Astrocyte of the spinal cord (primary cell): ENCODE results near the gene TUBB6.
A peak's percentile ranks its signal among the peaks of the same experiment; 100 is the strongest.

Experiments
- DNase-seq: peaks from one replicate; pipeline ENCODE4 v3.0.0; 2011; ENCODE audit warnings: low read depth, low spot score
- H3K4me3 ChIP-seq: 2 replicates; pipeline ENCODE4 v1.5.1; 2011; ENCODE audit warnings: low read depth, mild to moderate bottlenecking, low read length, moderate library complexity
- CTCF ChIP-seq: IDR thresholded peaks from 2 replicates; pipeline ENCODE4 v1.5.1; 2012; ENCODE audit warnings: low read depth, mild to moderate bottlenecking, low read length, inconsistent platforms
- in situ Hi-C: cut with HindIII; loops from 2 replicates; pipeline ENCODE4 v1.10.0; 2017; ENCODE audit warnings: low sequenced_read_pairs

TUBB6 gene

DNA sequence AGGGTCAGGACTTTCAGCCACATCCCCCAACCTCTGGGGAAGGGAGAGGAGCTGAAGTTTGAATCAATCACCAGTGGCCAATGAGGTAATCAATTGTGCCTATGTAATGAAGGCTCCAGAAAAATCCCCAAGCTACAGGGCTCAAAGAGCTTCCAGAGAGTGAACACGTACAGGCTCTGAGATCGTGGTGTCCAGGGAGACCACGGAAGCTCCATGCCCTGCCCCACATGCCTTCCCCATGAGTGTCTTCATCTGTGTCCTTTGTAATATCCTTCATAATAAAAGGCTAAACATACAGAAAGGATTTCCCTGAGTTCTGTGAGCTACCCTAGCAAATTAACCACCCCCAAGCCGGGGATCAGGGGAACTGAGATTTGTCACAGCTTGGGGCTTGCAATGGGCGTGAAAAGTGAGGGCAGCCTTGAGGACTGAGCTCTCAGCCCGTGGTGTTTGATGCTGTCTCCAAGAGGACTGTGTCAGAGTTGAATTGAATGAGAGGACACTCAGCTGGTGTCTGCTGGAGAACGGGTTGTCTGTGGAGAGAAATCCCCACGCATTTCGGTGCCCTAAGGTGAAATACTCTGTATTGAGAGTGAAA lies 25.5 kb upstream of the TUBB6 start:
- no peak for TF ChIP-seq CTCF
- no peak overlapping the region for H3K4me3 ChIP-seq
- DNase-seq: peak; percentile 82
- in situ Hi-C loops: no loop called here

DNA sequence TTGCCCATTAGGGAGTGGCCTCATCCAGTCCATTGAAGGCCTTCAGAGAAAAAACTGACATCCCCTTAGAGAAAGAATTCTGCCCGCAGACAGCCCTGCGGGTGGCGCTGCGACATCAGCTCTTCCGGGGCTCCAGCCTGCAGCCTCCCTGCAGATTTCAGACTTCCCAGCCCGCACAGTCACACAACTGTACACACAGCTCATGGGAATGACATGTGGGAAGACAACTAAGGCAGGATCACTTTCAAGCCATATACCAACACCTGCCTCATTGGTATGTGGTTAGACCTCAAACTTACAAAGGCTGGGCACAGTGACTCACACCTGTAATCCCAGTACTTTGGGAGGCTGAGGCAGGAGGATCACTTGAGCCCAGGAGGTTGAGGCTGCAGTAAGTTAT lies 24.8 kb upstream of the TUBB6 start:
- in situ Hi-C loops: no loop called here
- peak; percentile 38 for DNase-seq
- H3K4me3 ChIP-seq: no peak overlapping the region
- peak; percentile 43 for TF ChIP-seq CTCF

GRCh38 chr18:12283666-12284065 lies 24.4 kb upstream of the TUBB6 start:
- no peak for TF ChIP-seq CTCF
- in situ Hi-C loops: no loop called here
- H3K4me3 ChIP-seq: no peak overlapping the region
- no peak for DNase-seq

DNA sequence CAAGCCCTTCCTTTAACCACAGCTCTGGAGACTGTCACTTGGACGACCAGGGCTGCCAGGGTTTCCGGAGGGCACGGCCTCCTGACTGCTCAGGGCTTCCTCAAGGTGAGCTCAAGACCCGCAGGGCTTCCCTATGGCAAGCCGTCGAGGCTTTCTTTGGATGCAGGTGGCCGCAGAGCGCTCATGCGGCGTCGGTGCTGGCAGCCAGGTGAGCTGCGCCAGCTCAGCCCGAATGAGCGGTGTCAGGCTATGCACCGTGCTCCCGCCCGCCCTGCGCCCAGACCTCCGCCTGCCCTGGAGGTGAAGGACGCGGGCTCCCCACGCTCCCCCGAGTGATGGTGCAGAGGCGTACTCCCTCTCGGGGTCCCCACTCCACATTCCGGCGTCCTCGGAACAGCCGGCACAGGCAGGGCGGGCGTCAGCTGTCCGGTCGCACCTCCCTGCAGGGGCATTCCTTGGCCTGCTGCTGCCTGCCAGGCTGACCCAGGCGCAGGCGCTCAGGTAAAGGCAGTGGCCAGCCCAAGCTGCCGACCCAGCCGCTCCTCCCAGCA lies 20.8 kb upstream of the TUBB6 start:
- peak overlapping the region; percentile 49 for H3K4me3 ChIP-seq
- TF ChIP-seq CTCF: no peak
- in situ Hi-C loops: no loop called here

DNA sequence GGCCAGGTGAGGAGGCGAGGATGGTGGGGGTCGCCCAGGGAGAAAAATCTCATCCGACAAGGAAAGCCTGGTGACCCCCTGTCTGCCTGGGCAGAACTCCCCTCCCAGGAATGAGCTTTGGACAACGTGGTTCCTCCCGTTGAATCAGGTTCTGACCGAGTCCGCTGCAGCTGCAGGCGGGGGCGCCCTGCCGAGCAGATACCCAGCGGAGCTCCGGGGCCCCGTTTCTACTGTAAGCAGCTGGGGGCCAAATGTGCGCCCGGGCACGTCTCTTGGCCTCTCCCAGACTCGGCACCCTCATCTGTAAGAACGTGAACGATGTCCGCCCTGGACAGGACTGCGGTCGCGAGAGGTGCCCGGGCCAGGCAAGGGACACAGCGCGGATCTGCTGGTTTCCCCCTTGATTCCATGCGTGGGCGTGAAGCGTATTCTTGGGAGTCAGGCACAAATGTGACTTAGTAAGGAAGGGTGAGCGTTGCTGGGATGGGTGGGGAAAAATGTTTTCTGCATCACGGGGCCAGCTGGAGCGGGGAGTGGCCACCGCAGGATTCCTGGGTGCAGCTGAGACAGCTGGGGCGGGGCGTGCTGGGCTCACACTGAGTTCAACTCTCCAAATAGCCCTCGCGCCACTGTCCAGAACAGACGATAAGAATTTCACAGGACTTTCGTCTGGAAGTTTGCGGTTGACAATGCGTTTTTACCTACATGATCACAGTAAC lies 20.2 kb upstream of the TUBB6 start:
- in situ Hi-C loops: no loop called here
- DNase-seq: peak; percentile 90
- TF ChIP-seq CTCF: peak; percentile 16
- H3K4me3 ChIP-seq: peak overlapping the region; percentile 49

More for the DNA sequence above, 20.8 kb upstream of the TUBB6 start:
- DNase-seq: no peak

DNA sequence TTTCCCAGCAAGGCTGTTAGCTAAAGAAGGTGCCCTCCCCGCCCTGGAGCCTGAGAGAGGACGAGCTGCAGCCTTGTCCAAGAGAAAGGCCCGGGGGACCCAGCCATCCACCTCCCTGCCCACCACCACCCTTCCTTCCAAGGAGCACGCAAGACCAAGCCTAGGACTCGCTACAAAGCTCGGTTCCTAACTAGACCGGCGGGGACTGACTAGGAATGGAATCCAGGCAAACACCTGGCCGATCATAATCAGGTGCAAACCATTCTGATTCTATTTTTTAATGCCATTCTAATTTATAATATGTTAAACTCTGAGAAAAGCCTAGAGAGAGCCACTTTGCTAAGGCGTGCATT lies 19.7 kb upstream of the TUBB6 start:
- no peak for TF ChIP-seq CTCF
- peak overlapping the region; percentile 49 for H3K4me3 ChIP-seq
- no peak for DNase-seq
- in situ Hi-C loops: no loop called here
